GM03348 (cell line): ENCODE results near the gene FAM78A.
"Not testable (repeated sequence)": the region's sequence is repeated elsewhere in the genome, so short reads cannot be mapped to it uniquely, and the experiment has no call there.

Experiments
- DNase-seq: peaks from one replicate; pipeline ENCODE4 v3.0.0; 2012; ENCODE audit warnings: low spot score

FAM78A gene

DNA sequence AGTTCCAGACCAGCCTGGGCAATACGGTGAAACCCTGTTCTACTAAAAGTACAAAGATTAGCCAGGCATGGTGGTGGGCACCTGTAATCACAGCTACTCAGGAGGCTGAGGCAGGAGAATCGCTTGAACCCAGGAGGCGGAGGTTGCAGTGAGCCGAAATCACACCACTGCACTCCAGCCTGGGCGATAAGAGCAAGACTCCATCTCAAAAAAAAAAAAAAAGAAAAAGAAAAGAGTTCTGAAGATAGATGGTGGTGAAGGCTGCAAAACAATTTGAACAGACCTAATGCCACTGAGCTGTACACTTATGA is 13.3 kb downstream of the FAM78A start:
- not testable (repeated sequence) for DNase-seq

GRCh38 chr9:131262327-131263032 is 13.8 kb downstream of the FAM78A start:
- DNase-seq: no peak

DNA sequence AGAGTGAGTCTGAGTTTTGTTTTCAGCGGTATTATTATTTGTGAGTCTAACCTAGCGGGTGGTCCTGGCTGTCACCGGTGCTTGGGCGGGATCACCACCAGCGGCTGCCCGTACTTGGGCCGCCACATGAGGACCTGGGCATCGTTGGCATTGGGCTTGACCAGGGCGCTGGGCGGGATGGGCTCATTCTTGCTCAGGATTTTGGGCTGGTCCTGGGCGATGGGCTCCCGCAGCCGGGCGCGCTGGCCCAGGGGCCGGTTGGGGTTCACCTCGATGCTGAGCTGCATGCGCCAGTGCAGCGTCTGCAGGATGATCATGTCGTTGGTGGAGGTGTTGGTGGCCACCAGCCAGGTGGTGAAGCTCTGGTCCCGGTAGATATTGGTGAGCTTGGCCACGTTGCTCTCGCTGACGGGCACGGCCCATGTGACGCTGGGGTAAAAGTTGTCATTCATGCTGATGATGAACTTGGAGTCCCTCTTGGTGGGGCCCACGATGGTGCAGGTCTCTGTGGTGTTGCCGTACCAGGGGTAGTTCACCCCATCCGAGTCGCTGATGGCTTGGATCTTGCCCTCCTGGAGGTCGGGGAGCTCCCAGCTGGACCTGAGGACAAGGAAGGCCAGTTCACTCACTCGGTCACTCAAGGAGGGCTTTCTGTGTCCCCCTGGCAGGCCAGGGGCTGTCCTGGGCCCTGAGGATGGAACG is 15.4 kb downstream of the FAM78A start:
- DNase-seq: no peak

- no peak for DNase-seq
Observed at GRCh38 chr9:131259916-131260597, 16.3 kb downstream of the FAM78A start.

- no peak for DNase-seq
Observed at GRCh38 chr9:131259432-131259898, 16.8 kb downstream of the FAM78A start.

GRCh38 chr9:131258698-131259431 is 17.4 kb downstream of the FAM78A start:
- DNase-seq: no peak

DNA sequence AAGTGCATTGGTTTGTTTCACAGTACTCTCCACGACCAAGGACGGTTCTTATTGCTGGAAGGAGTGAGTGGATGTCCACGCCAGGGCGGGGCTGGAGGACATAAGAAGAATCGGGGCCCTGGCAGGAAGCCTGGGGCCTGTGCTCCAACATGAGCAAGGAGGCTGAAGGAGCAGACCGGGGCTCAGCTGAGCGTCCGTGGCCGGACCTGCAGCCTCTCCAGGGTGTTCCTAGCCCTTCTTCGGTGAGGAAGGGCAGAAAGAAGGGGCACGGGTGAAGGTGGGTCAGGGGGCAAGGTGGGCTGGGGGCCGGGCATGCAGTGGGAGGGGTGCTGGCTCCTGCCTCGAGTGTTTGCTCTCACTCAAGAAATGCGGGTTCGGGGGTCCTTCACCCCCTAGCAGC is 18.1 kb downstream of the FAM78A start:
- no peak for DNase-seq

DNA sequence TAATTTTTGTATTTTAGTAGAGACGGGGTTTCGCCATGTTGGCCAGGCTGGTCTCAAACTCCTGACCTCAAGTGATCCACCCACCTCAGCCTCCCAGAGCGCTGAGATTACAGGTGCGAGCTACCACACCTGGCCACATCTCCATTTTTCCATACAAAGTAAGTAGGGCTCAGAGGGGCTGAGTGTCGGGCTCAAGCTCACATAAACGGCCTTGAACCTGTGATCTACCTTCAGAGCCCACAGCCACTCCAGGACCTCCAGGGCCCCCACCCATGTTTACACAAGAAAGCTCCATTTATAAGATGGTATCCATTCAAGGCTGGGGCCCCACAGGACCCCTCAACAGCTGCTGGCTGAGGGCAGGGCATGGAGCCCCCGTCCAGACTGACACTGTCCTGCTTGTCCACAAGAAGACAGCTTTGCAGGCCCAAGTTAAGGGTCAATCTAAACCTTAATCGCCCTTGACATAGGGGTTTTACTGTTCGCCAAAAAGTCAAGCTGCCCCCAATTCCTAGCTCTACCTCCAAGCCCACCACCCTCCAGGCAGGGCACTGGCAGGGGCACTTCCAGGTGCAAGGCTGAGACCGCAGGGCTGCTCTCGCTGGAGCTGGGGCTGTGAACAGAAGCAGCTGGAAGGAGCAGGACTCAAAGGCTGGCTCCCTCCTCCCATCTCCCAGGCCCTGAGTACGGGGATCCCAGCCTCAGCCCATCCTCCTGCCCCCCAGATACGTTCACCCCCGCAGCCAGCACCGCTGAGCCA is 18.9 kb downstream of the FAM78A start:
- no peak for DNase-seq

DNA sequence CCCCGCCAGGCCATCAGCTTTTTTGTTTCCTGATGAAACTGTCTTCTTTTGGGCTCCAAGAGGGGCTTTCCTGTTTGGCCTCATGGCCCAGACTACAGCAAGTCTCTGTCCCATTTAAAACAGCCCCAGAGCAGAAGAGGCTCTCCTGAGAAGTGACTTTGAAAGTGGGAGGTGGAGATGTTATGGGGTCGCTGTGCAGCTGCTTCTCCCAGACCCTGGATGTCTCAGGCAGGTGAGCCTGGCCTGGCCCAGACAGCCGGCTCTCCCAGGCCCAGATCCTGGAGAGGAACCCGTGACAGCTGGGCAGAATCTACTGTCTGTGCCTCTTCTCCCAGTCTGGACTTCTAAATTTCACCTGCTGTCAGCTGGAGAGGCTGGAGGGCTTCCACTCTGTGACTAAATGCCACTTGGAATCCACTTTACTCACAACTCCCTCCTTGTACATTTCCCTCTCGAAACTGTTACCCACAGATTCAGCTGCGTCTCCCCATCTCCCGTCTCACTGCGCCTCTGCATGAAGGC is 20.6 kb downstream of the FAM78A start:
- DNase-seq: no peak

DNA sequence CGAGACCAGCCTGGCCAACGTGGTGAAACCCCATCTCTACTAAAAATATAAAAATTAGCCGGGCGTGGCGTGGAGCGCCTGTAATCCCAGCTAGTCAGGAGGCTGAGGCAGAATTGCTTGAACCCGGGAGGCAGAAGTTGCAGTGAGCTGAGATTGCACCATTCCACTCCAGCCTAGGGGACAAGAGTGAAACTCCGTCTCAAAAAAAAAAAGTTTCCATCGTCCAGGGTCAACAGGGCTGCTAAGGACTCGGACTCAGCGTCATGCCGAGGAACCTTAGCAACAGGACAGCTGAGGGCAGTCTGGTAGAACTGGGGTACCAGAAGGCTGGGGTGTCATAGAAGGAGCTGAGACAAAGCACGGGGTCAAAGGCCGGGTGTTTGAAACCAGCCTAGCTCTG is 21.7 kb downstream of the FAM78A start:
- DNase-seq: no peak

GRCh38 chr9:131253891-131254491 is 22.3 kb downstream of the FAM78A start:
- DNase-seq: peak; percentile 39

DNA sequence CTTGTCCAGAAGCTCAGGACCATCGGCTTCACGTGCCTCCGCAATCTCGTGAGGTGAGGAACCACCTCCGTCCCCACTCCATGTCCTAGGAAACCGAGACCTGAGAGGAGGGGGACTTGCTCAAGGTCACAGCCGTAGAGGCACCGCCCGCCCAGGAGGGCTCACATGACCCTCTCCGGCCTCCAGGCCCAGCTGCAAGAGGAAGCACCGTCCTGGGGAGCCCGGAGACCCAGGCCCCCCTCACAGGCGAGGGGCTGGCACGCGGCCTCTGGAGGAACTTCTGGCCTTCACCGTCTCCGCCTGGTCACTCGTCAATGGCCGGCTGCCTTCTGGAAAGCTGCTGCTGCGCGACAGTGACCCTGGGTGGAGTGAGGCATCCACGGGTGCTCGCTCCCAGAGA is 24.2 kb downstream of the FAM78A start:
- no peak for DNase-seq

GRCh38 chr9:131246618-131247017 is 29.7 kb downstream of the FAM78A start:
- no peak for DNase-seq

- DNase-seq: not testable (repeated sequence)
Observed at GRCh38 chr9:131244331-131244730, 32.0 kb downstream of the FAM78A start.

DNA sequence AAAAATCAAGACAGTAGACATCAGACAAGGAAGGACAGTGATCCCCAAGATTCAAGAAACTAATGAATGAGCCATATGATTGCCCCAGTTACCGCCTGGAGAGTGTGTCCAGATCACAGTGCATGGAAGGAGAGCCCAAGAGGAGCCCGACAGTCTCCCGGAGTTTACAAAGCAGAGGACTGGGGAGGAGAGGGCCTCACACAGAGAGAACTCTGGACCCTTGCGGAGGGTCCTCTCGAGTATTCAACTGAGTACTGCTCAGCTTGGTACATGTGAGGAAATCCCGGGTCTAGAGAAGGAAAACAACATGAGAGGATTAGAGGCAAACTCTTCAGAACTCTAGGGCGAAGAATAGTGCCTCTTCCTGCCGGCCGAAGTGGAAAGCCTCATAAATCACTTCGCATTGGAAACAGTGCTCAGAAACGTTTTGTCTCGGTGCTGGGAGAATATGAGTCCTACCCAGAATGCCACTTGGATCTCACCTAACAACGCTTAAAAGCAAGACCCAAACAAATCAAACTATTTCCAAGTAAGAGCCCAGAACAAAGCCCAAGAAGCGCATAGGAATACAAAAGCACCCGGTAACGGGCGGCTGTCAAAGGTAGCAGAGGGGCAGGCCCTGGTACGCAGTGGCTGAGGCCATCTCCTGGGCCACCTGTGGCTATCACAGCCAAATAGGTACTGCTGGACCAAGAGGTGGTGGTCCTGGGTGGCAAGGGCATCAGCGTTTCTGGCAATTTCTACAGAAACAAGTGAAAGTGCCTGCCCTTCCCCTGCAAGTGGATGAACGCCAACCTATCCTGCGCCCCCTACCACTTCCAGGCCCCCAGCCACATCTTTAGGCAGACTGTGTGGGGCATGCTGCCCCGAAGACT is 36.0 kb downstream of the FAM78A start:
- DNase-seq: no peak

DNA sequence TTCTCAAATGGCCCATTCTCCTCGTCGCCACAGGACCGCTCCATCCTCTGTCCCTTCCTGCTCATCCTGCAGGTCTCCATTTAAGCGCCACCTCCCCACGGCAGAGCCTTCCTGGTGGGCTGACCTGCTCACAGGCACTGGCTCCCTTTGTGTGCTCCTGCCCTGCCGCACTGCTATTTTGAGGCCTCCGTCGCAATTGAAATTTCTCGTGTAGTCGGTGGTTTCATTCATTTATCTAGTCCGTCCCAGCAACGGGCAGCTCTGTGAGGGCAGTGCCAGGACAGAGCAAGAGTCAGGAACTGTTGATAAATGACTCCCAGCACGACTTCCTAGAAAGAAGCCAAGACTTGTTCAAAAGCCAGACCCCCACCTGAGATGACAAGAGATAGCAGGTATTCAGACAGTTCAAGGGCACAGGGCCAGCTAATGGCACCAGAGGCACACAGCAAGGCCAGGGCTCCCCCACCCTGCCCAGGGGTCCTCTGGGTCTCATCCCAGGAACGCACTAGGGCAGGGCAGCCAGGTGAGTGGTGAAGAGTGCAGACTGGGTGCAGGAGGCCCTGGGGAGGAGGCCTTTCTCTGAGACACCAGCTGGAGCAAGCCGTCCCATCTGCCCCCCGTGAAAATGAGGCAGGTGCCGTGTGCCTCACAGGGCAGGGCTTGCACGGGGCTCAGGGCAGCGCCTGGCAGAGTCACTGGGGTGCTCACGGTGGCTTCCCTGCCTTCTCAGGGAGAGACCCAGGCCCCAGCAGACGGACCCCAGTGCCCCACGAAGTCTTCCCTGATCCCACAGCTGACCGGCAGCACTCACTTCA is 36.9 kb downstream of the FAM78A start:
- DNase-seq: no peak

GRCh38 chr9:131238402-131239021 is 37.8 kb downstream of the FAM78A start:
- DNase-seq: no peak

- DNase-seq: peak; percentile 90
Observed at GRCh38 chr9:131237931-131238401, 38.3 kb downstream of the FAM78A start.

DNA sequence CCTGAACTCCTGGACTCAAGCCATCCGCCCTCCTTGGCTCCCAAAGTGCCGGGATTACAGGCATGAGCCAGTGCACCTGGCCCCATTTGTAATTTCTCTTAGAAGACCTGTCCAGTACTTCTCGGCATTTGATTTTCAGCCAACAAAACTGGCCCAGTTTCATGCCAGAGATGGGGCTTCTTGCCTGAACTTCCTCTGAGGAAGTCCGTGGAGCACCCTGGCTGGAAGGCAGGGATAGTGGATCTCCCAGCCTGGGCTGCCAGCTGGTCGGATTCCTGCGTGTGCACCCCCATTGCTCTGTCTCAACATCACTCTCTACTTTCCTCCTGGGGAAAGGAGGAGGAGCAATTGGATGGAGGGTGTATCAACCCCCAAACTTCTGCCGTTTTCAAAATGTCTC is 39.0 kb downstream of the FAM78A start:
- no peak for DNase-seq
